HFF-Myc (cell line): ENCODE results near the gene FMN2.
"Not testable (repeated sequence)": the region's sequence is repeated elsewhere in the genome, so short reads cannot be mapped to it uniquely, and the experiment has no call there.

ENCODE experiments used
- DNase-seq: peaks from one replicate; pipeline ENCODE4 v3.0.0-alpha.2; 2011; ENCODE audit warnings: low read depth; ENCODE audit errors: extremely low read depth
- H3K4me3 ChIP-seq: replicated peaks from 2 replicates; pipeline ENCODE4 v1.5.1; 2011; ENCODE audit warnings: low read depth, mild to moderate bottlenecking, control low read depth, low read length
- CTCF ChIP-seq: IDR thresholded peaks from 2 replicates; pipeline ENCODE4 v1.5.1; 2012; ENCODE audit warnings: mild to moderate bottlenecking, low read depth, low read length, control low read depth; ENCODE audit errors: missing control alignments

Gene FMN2

DNA sequence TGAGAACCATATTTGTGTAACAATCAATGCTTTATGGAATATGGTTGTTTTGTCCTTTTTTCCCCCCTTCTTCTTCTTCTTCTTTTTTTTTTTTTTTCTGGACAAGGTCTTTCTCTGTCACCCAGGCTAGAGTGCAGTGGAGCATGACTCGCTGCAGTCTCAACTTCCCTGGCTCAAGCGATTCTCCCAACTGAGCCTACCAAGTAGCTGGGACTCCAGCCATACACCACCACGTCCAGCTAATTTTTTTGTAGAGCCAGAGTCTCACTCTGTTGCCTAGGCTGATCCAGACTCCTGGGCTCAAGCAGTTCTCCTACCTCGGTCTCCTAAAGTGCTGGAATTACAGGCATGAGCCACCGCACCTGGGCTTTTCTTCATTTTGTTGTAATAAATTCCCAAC is 86.7 kb downstream of the FMN2 start:
- DNase-seq, result no peak
- no peak for TF ChIP-seq CTCF

GRCh38 chr1:240184682-240185081 is 93.0 kb downstream of the FMN2 start:
- H3K4me3 ChIP-seq, DNase-seq: not testable (repeated sequence)

More for the DNA sequence above, 86.7 kb downstream of the FMN2 start:
- no peak overlapping the region for H3K4me3 ChIP-seq

DNA sequence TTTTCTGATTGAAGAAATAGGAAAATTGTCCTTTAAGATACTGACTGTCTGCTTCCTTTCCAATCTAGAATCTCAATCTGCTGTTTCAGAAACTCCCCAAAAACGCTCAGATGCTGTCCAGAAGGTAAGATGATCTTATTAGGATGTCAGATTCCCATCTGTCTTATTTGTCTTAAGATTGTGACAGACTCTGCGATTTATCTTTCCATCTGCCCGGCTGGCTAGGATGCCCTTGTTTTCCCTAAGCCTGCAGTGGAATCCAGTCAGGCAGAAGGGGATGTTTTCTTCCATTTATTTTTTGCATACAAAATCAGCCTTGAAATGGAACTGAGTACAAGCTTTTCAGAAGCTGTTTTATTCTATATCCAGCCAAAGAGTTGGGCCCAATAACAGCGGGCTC is 96.5 kb downstream of the FMN2 start:
- TF ChIP-seq CTCF, result no peak
- H3K4me3 ChIP-seq, result no peak overlapping the region
- no peak for DNase-seq

DNA sequence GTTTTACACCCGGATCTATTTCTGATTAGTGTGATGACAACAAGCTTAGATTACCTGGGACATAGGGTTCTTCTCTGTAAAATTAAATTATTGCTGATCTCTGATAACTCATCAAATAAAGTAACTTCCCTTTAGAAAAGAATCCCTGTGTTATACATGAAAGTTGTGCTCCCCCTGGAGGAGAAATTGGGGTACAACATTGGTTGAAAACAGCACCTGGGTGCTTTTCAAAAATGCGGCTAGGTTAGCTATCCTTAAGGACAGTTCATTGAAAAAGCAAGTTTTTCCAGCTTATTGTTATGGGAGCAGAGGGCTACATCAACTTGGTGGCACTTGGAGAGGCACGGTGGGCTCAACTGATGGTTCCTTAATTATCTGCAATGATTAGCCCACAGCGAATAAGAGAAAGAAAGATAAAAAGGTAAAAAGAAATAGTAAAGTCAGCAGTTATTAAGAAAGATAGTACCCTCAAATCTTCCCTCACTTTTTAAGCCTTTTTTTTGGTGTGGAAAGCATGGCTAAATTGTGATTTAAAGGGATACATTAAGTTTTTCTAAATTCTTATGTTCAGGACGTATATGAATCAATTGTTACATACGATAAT is 97.8 kb downstream of the FMN2 start:
- DNase-seq, result no peak
- H3K4me3 ChIP-seq, result no peak overlapping the region
- peak; percentile 74 for TF ChIP-seq CTCF

DNA sequence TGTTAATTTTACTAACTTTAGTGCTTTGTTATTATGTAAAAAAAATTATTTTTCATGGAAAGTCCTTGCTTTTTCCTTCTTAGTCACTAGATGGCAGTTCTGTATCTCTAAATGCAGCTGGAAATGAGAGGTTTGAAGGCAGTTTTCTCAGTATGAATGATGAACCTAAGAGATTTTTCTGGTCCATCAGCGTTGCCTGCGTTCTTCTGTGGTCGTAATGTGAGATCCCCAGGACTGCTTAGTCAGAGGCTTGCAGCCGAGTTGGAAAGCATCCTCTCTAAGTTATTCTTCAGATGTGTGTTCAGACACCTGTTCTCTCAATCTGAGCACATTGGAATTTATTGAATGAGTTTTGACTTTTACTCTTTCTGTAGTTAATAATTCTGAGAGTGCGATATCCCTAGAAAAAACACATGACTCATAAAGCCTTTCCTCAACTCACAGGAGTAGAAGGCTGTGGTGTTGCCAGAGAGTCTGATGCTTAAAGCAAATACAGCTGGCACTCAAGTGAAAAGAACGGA is 99.3 kb downstream of the FMN2 start:
- peak; percentile 41 for TF ChIP-seq CTCF
- no peak overlapping the region for H3K4me3 ChIP-seq
- peak; percentile 92 for DNase-seq

DNA sequence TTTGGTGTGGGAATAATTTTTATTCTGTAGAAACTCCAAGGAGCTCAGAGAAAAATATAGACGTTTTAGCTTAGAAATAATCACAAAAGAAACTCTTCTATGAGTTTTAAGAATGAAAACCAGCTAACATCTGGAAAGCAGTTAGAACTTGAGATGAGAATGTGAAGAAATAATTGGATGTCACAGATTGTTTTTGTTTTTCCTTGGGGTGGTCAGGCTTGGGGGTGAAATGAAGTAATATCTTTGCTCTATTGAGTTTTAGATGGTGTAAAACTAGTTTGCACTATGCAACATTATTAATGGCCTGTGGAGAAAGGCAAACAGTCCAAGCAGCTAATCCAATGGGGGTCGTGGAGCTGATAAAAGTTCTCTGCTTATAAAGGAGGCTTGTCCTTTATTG is 101.2 kb downstream of the FMN2 start:
- no peak for DNase-seq
- H3K4me3 ChIP-seq, result no peak overlapping the region
- no peak for TF ChIP-seq CTCF

GRCh38 chr1:240193679-240194078 is 102.0 kb downstream of the FMN2 start:
- no peak for TF ChIP-seq CTCF
- DNase-seq, result no peak
- no peak overlapping the region for H3K4me3 ChIP-seq
